ENCODE data around the gene MAGEA11. TPM values are rescaled to one million over a fixed set of nuclear protein-coding genes. Genes with fewer than 3 reads are reported as not detected.
"Not testable (repeated sequence)": the region's sequence is repeated elsewhere in the genome, so short reads cannot be mapped to it uniquely, and the experiment has no call there.

The MAGEA11 gene
- not detected in 2 replicates for total RNA-seq

GRCh38 chrX:149711545-149712236 is at the start of gene MAGEA11:
MAGEA11 (plus strand) TSS chrX:149712060; CDS start chrX:149713160, 1,100 bp downstream.
- no peaks in the 10 kb centered on the region for H3K27me3 ChIP-seq (ENCODE audit: control insufficient read depth, insufficient read depth, low read length)
- no peak within 1 kb of the TSS for H3K4me3 ChIP-seq (ENCODE audit: low read depth, low read length)
- H3K36me3 ChIP-seq (ENCODE audit: control insufficient read depth, insufficient read depth, low read length): no peaks in the 10 kb centered on the region
- no peak for DNase-seq (ENCODE audit: low read depth)
- TF ChIP-seq CTCF (IDR thresholded peaks at IDR 0.05; ENCODE audit: insufficient read depth, low read length, poor library complexity, severe bottlenecking): no peak

- not testable (repeated sequence) for H3K36me3 ChIP-seq (ENCODE audit: control insufficient read depth, insufficient read depth, low read length); H3K27me3 ChIP-seq (ENCODE audit: control insufficient read depth, insufficient read depth, low read length); H3K4me3 ChIP-seq (ENCODE audit: low read depth, low read length); DNase-seq (ENCODE audit: low read depth)
These were observed 36.8 kb upstream of the MAGEA11 start for GRCh38 chrX:149675088-149675487.

DNA sequence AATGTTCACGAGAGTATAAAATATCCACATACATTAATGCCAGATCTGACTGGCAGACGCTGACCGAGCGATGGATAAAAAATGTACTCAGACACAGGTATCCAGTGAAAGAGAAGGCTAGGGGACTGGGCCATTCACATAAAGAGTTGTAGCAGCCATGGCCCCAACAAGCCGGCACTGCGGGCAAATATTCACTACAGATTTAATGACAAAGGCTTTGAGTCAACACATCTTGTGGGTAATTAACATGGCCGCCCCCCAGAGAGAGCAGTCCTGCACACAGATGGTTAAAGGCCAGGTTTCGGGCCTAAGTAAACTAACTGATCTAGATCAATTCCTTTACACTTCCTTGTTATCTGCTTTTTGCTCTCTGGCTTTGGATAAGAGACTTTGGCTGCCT is 36.3 kb upstream of the MAGEA11 start:
- H3K4me3 ChIP-seq (ENCODE audit: low read depth, low read length); DNase-seq (ENCODE audit: low read depth); H3K36me3 ChIP-seq (ENCODE audit: control insufficient read depth, insufficient read depth, low read length); H3K27me3 ChIP-seq (ENCODE audit: control insufficient read depth, insufficient read depth, low read length): not testable (repeated sequence)

GRCh38 chrX:149679164-149679678 is 32.6 kb upstream of the MAGEA11 start:
- not testable (repeated sequence) for DNase-seq (ENCODE audit: low read depth); H3K36me3 ChIP-seq (ENCODE audit: control insufficient read depth, insufficient read depth, low read length); H3K4me3 ChIP-seq (ENCODE audit: low read depth, low read length); H3K27me3 ChIP-seq (ENCODE audit: control insufficient read depth, insufficient read depth, low read length)

GRCh38 chrX:149681182-149681581 is 30.7 kb upstream of the MAGEA11 start:
- no peak for DNase-seq (ENCODE audit: low read depth)
- no peak for TF ChIP-seq CTCF (IDR thresholded peaks at IDR 0.05; ENCODE audit: insufficient read depth, low read length, poor library complexity, severe bottlenecking)
- Histone ChIP-seq H3K36me3 (ENCODE audit: control insufficient read depth, insufficient read depth, low read length) (no peaks in the 10 kb centered on the region), H3K4me3 (ENCODE audit: low read depth, low read length) (no peak overlapping the region), H3K27me3 (ENCODE audit: control insufficient read depth, insufficient read depth, low read length) (no peaks in the 10 kb centered on the region)

DNA sequence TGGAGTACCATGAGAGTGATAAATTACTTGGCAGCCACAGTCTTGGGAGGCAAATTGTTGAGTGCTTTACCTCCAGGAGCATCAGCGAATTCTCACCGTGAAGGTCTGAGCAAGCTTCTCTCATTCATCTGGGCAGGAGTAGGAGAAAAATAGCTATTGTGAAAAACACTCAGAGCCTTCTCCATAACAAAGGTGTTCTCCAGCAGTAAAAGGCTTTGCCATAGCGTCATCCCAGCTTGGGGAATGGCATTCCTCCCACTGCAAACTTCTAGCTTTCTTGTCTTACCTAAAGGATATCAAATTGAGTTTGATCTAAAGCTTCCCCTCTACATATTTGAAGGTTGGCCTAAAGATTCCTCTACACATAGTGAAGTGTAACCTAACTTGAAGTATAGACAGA is 29.8 kb upstream of the MAGEA11 start:
- DNase-seq (ENCODE audit: low read depth): no peak
- Histone ChIP-seq H3K36me3 (ENCODE audit: control insufficient read depth, insufficient read depth, low read length) (no peaks in the 10 kb centered on the region), H3K4me3 (ENCODE audit: low read depth, low read length) (no peak overlapping the region), H3K27me3 (ENCODE audit: control insufficient read depth, insufficient read depth, low read length) (no peaks in the 10 kb centered on the region)
- TF ChIP-seq CTCF (IDR thresholded peaks at IDR 0.05; ENCODE audit: insufficient read depth, low read length, poor library complexity, severe bottlenecking): no peak

- TF ChIP-seq CTCF (IDR thresholded peaks at IDR 0.05; ENCODE audit: insufficient read depth, low read length, poor library complexity, severe bottlenecking): no peak
- Histone ChIP-seq H3K4me3 (ENCODE audit: low read depth, low read length) (no peak overlapping the region), H3K36me3 (ENCODE audit: control insufficient read depth, insufficient read depth, low read length) (no peaks in the 10 kb centered on the region), H3K27me3 (ENCODE audit: control insufficient read depth, insufficient read depth, low read length) (no peaks in the 10 kb centered on the region)
- no peak for DNase-seq (ENCODE audit: low read depth)
These were observed 28.6 kb upstream of the MAGEA11 start for GRCh38 chrX:149682956-149683947.

Data from kidney epithelial cell (primary cell).